Fibroblast of mammary gland (primary cell): ENCODE results near the gene NEURL1.
A peak's percentile ranks its signal among the peaks of the same experiment; 100 is the strongest.

ENCODE experiments used
- DNase-seq: peaks from one replicate; pipeline ENCODE4 v3.0.0-alpha.2; 2010; ENCODE audit warnings: low read depth
- H3K4me3 ChIP-seq: 2 replicates; pipeline ENCODE4 v1.5.1; 2011; ENCODE audit warnings: low read depth, mild to moderate bottlenecking, low read length, moderate library complexity; ENCODE audit not compliant: control insufficient read depth
- CTCF ChIP-seq: conservative IDR thresholded peaks from 2 replicates; pipeline ENCODE4 v1.5.1; 2011; ENCODE audit warnings: low read depth, low read length, inconsistent platforms; ENCODE audit not compliant: control insufficient read depth, insufficient read depth

The NEURL1 gene

GRCh38 chr10:103583871-103584215 lies 90.3 kb downstream of the NEURL1 start:
- no peak overlapping the region for H3K4me3 ChIP-seq
- no peak for TF ChIP-seq CTCF
- no peak for DNase-seq

GRCh38 chr10:103584216-103585010 lies 90.9 kb downstream of the NEURL1 start:
- no peak for TF ChIP-seq CTCF
- no peak overlapping the region for H3K4me3 ChIP-seq
- peak; percentile 25 for DNase-seq

- H3K4me3 ChIP-seq: no peak overlapping the region
- DNase-seq: no peak
- TF ChIP-seq CTCF: no peak
Observed at GRCh38 chr10:103585011-103585405, 91.5 kb downstream of the NEURL1 start.

- no peak for DNase-seq
- no peak overlapping the region for H3K4me3 ChIP-seq
- no peak for TF ChIP-seq CTCF
Observed at GRCh38 chr10:103587073-103587472, 93.6 kb downstream of the NEURL1 start.

GRCh38 chr10:103589074-103589630 lies 95.6 kb downstream of the NEURL1 start:
- no peak for DNase-seq
- H3K4me3 ChIP-seq: no peak overlapping the region
- TF ChIP-seq CTCF: no peak

- DNase-seq: no peak
- no peak for TF ChIP-seq CTCF
- no peak overlapping the region for H3K4me3 ChIP-seq
Observed at GRCh38 chr10:103590060-103590459, 96.6 kb downstream of the NEURL1 start.
